Right atrium auricular region (tissue), 2 donors: ENCODE data around the gene GAD1. TPM values are rescaled to one million over a fixed set of nuclear protein-coding genes. Genes with fewer than 3 reads are reported as not detected.

Experiments
- DNase-seq: peaks from one replicate; pipeline ENCODE4 v3.0.0-alpha.2; 2019; ENCODE audit warnings: low spot score
- H3K27ac ChIP-seq, 2 donors: fragments of 200-600 bp; sonication (generic); 1 replicate in 1 of 2; 2 replicates in 1 of 2; pipeline ENCODE4 v1.5.1; 2016 to 2019
- H3K27me3 ChIP-seq, 2 donors: fragments of 200-600 bp; sonication (generic); one replicate each; pipeline versions ENCODE4 v1.5.1 to v1.6.0; 2017 to 2019
- H3K36me3 ChIP-seq: fragments of 200-600 bp; sonication (generic); one replicate; pipeline ENCODE4 v1.5.1; 2016
- H3K4me1 ChIP-seq, 2 donors: fragments of 200-600 bp; sonication (generic); one replicate each; pipeline versions ENCODE4 v1.5.1 to v1.6.0; 2017 to 2019
- H3K4me3 ChIP-seq, 2 donors: fragments of 200-600 bp; sonication (generic); 1 replicate in 1 of 2; 2 replicates in 1 of 2; pipeline ENCODE4 v1.5.1; 2017 to 2019; ENCODE audit warnings: mild to moderate bottlenecking in 1 of 2, moderate library complexity in 1 of 2
- H3K9me3 ChIP-seq, 2 donors: fragments of 200-600 bp; sonication (generic); one replicate each; pipeline ENCODE4 v1.5.1; 2019
- CTCF ChIP-seq, 2 donors: fragments of 200-600 bp; sonication (generic); IDR thresholded peaks; one replicate each; pipeline ENCODE4 v1.5.1; 2019; ENCODE audit warnings: antibody characterized with exemption in 2 of 2
- total RNA-seq, 2 donors: library from RNA; depleted of rRNA; stranded (reverse); fragments of >200 nt; gene quantifications; one replicate each; pipeline ENCODE4 v1.1.0, GENCODE V29; 2016

Gene GAD1
- total RNA-seq, 2 donors from 2014 or later = not detected

- no peaks in the 10 kb centered on the region for H3K36me3 ChIP-seq
- TF ChIP-seq CTCF (IDR thresholded peaks at IDR 0.05) = no peak
- H3K9me3 ChIP-seq = no peaks in the 10 kb centered on the region
- H3K27ac ChIP-seq = no peak overlapping the region
- H3K4me1 ChIP-seq = no peaks in the 10 kb centered on the region
- DNase-seq = no peak
- H3K4me3 ChIP-seq = no peak overlapping the region
- H3K27me3 ChIP-seq = no peaks in the 10 kb centered on the region
Measured at GRCh38 chr2:170806548-170806947, 10.1 kb upstream of the GAD1 start.

GRCh38 chr2:170812710-170813600 lies 3.7 kb upstream of the GAD1 start:
- TF ChIP-seq CTCF (IDR thresholded peaks at IDR 0.05) = peak; percentile 62 to 84
- peaks cover 28 to 45% of the 10 kb centered on the region in 2 donors for H3K27me3 ChIP-seq
- H3K36me3 ChIP-seq = no peaks in the 10 kb centered on the region
- no peak overlapping the region for H3K4me3 ChIP-seq
- no peak overlapping the region for H3K27ac ChIP-seq
- DNase-seq = no peak
- H3K9me3 ChIP-seq = no peaks in the 10 kb centered on the region
- H3K4me1 ChIP-seq = peaks cover 0 to 40% of the 10 kb centered on the region in 2 donors

- no peak for DNase-seq
- peaks cover 32 to 54% of the 10 kb centered on the region in 2 donors for H3K27me3 ChIP-seq
- no peak for TF ChIP-seq CTCF (IDR thresholded peaks at IDR 0.05)
- peaks cover 0 to 49% of the 10 kb centered on the region in 2 donors for H3K4me1 ChIP-seq
- H3K36me3 ChIP-seq = no peaks in the 10 kb centered on the region
- H3K4me3 ChIP-seq = no peak overlapping the region
- no peaks in the 10 kb centered on the region for H3K9me3 ChIP-seq
- no peak overlapping the region for H3K27ac ChIP-seq
Measured at GRCh38 chr2:170813611-170814532, 2.8 kb upstream of the GAD1 start.

GRCh38 chr2:170814533-170815230 lies 2.0 kb upstream of the GAD1 start:
- no peak for DNase-seq
- Histone ChIP-seq H3K4me1 (peaks cover 0 to 50% of the 10 kb centered on the region in 2 donors), H3K27me3 (peaks cover 33 to 62% of the 10 kb centered on the region in 2 donors)

More at GRCh38 chr2:170814533-170815230, 2.0 kb upstream of the GAD1 start:
- no peak for TF ChIP-seq CTCF (IDR thresholded peaks at IDR 0.05)
- Histone ChIP-seq H3K27ac (no peak overlapping the region), H3K4me3 (no peak overlapping the region), H3K36me3 (no peaks in the 10 kb centered on the region), H3K9me3 (no peaks in the 10 kb centered on the region)
